ENCODE data around the gene CCDC12.

DNA sequence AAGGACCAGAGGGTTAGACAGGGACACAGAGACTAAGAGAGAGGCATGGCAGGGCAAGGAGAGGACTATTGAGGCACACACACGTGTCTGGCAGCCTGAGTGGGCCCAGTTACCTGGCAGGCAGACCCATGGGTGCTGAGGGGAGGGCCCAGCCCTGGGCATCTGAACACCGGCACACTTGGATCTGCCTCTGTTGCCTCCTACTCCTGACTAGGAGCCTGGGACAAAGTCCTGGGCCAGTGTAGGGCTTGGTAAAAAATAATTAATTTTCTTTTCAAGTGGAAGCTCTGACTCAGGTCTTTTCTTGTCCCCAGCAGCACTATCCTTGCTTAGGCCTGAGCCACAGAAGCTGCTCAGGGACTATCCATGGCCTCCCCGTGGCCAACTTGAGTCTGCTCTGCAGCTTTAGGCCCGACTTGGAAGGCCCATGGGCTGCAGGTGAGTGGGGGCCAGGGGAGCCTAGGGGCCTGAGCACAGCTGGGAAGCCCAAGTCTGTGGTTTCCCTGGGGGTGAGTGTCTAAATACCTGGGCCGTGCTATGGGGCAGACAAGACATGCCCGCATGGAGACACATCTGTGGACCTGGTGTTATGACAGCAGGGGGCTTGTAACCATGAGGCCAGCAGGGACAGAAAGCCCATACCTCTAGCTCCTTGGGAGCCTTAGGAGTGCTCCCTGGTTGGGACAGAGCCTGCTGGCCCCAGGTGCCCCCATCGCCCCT lies 99.0 kb downstream of the CCDC12 start, which contains the start of gene PTH1R:
- TF ChIP-seq, protein P1, sequence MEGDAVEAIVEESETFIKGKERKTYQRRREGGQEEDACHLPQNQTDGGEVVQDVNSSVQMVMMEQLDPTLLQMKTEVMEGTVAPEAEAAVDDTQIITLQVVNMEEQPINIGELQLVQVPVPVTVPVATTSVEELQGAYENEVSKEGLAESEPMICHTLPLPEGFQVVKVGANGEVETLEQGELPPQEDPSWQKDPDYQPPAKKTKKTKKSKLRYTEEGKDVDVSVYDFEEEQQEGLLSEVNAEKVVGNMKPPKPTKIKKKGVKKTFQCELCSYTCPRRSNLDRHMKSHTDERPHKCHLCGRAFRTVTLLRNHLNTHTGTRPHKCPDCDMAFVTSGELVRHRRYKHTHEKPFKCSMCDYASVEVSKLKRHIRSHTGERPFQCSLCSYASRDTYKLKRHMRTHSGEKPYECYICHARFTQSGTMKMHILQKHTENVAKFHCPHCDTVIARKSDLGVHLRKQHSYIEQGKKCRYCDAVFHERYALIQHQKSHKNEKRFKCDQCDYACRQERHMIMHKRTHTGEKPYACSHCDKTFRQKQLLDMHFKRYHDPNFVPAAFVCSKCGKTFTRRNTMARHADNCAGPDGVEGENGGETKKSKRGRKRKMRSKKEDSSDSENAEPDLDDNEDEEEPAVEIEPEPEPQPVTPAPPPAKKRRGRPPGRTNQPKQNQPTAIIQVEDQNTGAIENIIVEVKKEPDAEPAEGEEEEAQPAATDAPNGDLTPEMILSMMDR (conservative IDR thresholded peaks at IDR 0.05 in 1 of 2, IDR thresholded peaks at IDR 0.05 in 1 of 2; ENCODE audit: extremely low read depth in 1 of 2, insufficient read depth in 1 of 2, low read depth in 1 of 2, low read length in 2 of 2), result no peak
- no peak for TF ChIP-seq EZH2 (IDR thresholded peaks at IDR 0.05; ENCODE audit: borderline replicate concordance, low read length)

Data from mammary epithelial cell (primary cell).